Kidney (tissue), 14 donors: ENCODE measurements around the gene IDI2. TPM values are rescaled to one million over a fixed set of nuclear protein-coding genes. Genes with fewer than 3 reads are reported as not detected.

Experiments used
- DNase-seq, 5 donors: peaks; one replicate each; pipeline ENCODE4 v3.0.0-alpha.2; 2013 to 2020
- FAIRE-seq: peaks from 2 replicates; lab custom pipeline; 2012; peaks lifted over from hg19 to GRCh38; lab: Jason Lieb, UNC
- H3K27ac ChIP-seq, 2 donors: one replicate each; pipeline ENCODE4 v1.7.0; 2013; ENCODE audit warnings: low read depth in 2 of 2, low read length in 2 of 2, inconsistent platforms in 1 of 2
- H3K27me3 ChIP-seq: one replicate; pipeline ENCODE4 v1.7.1; 2013; ENCODE audit warnings: low read length, inconsistent platforms; ENCODE audit not compliant: control insufficient read depth, insufficient read depth
- H3K36me3 ChIP-seq, 3 donors: one replicate each; pipeline versions ENCODE4 v1.7.0 to v1.7.1; 2013; ENCODE audit warnings: low read length in 3 of 3, control low read depth in 1 of 3, inconsistent platforms in 1 of 3; ENCODE audit not compliant: insufficient read depth in 3 of 3, control insufficient read depth in 2 of 3
- H3K4me1 ChIP-seq, 3 donors: one replicate each; pipeline versions ENCODE4 v1.7.0 to v1.7.1; 2013; ENCODE audit warnings: low read length in 3 of 3, inconsistent platforms in 1 of 3, low read depth in 1 of 3; ENCODE audit not compliant: control insufficient read depth in 2 of 3, insufficient read depth in 2 of 3
- H3K4me3 ChIP-seq, 3 donors: one replicate each; pipeline versions ENCODE4 v1.7.0 to v1.8.1; 2013; ENCODE audit warnings: low read length in 3 of 3, control low read depth in 1 of 3, inconsistent platforms in 1 of 3
- H3K9ac ChIP-seq, 3 donors: one replicate each; pipeline versions ENCODE4 v1.7.0 to v1.7.1; 2013; ENCODE audit warnings: low read length in 3 of 3, control low read depth in 1 of 3, inconsistent platforms in 1 of 3
- H3K9me3 ChIP-seq, 3 donors: one replicate each; pipeline versions ENCODE4 v1.7.0 to v1.7.1; 2013; ENCODE audit warnings: low read length in 3 of 3, control low read depth in 1 of 3, inconsistent platforms in 1 of 3; ENCODE audit not compliant: control insufficient read depth in 2 of 3, insufficient read depth in 1 of 3
- intact Hi-C: fragments of 100-400 bp; cut with DNase I; formaldehyde crosslinking; loops from one replicate; pipeline ENCODE4 v1.11.1; 2022
- polyA plus RNA-seq: library from polyadenylated mRNA; stranded (reverse); fragments of 350-450 nt; fragmentation: Illumina TruSeq; extraction: RNeasy Lipid Tissue Mini Kit (QIAGEN cat#74804); gene quantifications from one replicate; pipeline ENCODE4 v1.2.3, GENCODE V29; 2014; ENCODE audit warnings: low read depth, low replicate concordance; ENCODE audit not compliant: insufficient read depth
- total RNA-seq: library from RNA; stranded (reverse); fragmentation: NEBNext Ultra II Directional; extraction: Animal tissue kit (Norgen Biotek cat#: 25700); gene quantifications from one replicate; pipeline ENCODE4 v1.2.1, GENCODE V29; 2021
- TF ChIP-seq, protein P1 (sequence below): IDR thresholded peaks from 3 replicates; pipeline ENCODE4 v1.5.1; 2012; ENCODE audit warnings: mild to moderate bottlenecking, moderate library complexity, borderline replicate concordance; ENCODE audit not compliant: insufficient read depth; ENCODE audit errors: extremely low read depth
- donor health status: control.
- donor health status: control.
- donor health status: control.
- donor health status: control.
- donor health status: control.
- donor health status: DM: yes; HTN: yes; CAD: no.
- donor health status: Normal renal cell carcinoma (clear cell type).

The IDI2 gene
- total and polyA plus RNA-seq, 2 donors from 2014 or later = not detected

DNA sequence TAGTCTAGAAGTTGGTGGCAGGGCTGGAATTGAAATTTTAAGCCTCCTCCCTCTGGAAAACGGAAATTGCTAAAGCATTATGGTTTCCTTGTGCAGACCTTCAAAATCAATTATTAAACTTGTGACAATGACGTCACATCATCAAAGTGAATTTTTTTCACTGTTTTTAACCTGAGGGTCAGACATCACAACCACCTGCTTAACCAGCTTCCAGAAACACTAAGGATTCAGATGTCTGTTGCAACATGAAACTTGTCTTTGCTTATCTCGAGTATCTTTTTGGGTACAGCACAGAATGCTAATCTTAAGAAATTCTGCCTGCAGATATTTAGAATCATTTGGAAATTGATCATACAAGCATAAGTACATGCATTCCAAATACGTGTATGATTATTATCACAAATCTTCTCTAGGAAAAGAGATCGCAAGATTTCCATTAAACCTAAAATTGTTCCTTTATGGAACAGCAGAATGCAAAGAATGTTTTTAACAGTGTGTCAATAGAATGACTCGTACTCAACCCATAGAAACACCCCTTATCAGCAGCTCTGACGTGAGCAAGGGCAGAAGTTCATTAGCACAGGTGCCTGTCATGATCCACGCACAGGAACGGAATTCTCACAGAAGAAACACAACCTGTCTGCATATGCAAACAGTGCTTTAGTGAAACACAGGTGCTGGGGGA is 41.5 kb downstream of the IDI2 start:
- H3K4me1 ChIP-seq = peaks cover 0 to 9% (median 7%) of the 10 kb centered on the region in 3 donors
- no peak overlapping the region for H3K27ac ChIP-seq
- TF ChIP-seq, protein P1, sequence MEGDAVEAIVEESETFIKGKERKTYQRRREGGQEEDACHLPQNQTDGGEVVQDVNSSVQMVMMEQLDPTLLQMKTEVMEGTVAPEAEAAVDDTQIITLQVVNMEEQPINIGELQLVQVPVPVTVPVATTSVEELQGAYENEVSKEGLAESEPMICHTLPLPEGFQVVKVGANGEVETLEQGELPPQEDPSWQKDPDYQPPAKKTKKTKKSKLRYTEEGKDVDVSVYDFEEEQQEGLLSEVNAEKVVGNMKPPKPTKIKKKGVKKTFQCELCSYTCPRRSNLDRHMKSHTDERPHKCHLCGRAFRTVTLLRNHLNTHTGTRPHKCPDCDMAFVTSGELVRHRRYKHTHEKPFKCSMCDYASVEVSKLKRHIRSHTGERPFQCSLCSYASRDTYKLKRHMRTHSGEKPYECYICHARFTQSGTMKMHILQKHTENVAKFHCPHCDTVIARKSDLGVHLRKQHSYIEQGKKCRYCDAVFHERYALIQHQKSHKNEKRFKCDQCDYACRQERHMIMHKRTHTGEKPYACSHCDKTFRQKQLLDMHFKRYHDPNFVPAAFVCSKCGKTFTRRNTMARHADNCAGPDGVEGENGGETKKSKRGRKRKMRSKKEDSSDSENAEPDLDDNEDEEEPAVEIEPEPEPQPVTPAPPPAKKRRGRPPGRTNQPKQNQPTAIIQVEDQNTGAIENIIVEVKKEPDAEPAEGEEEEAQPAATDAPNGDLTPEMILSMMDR = no peak
- H3K27me3 ChIP-seq = no peaks in the 10 kb centered on the region
- no peak overlapping the region for H3K4me3 ChIP-seq
- H3K9me3 ChIP-seq = peaks cover 0 to 14% (median 4%) of the 10 kb centered on the region in 3 donors
- no peak for FAIRE-seq
- peak overlapping the region in 1 of 3 donors; percentile 15 for H3K9ac ChIP-seq
- DNase-seq = peak in 2 of 5 donors; percentile 8 to 11
- intact Hi-C loops = no loop called here
- H3K36me3 ChIP-seq = no peaks in the 10 kb centered on the region

DNA sequence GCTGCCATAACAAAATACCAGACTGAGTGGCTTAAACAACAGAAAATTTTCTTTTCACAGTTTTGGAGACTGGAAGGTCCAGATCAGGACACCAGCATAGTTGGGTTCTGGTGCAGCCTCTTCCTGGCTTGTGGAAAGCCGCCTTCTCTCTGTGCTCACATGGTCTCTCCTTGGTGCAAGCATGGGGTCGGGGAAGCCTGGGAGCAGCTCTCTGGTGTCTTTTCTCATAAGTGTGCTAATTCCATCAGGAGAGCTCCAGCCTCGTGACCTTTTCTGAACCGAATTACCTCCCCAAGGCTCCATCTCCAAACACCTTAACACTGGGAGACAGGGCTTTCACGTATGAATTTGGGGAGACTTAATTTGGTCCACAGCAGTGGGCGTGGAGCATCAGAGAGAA is 42.3 kb downstream of the IDI2 start:
- TF ChIP-seq, protein P1 = no peak
- Histone ChIP-seq H3K36me3 (no peaks in the 10 kb centered on the region), H3K27me3 (no peaks in the 10 kb centered on the region), H3K4me1 (peaks cover 0 to 9% (median 6%) of the 10 kb centered on the region in 3 donors), H3K27ac (no peak overlapping the region), H3K9me3 (peaks cover 0 to 19% (median 4%) of the 10 kb centered on the region in 3 donors), H3K9ac (no peak overlapping the region), H3K4me3 (no peak overlapping the region)
- peak in 1 of 5 donors; percentile 10 for DNase-seq
- intact Hi-C loops = no loop called here
- FAIRE-seq = no peak

DNA sequence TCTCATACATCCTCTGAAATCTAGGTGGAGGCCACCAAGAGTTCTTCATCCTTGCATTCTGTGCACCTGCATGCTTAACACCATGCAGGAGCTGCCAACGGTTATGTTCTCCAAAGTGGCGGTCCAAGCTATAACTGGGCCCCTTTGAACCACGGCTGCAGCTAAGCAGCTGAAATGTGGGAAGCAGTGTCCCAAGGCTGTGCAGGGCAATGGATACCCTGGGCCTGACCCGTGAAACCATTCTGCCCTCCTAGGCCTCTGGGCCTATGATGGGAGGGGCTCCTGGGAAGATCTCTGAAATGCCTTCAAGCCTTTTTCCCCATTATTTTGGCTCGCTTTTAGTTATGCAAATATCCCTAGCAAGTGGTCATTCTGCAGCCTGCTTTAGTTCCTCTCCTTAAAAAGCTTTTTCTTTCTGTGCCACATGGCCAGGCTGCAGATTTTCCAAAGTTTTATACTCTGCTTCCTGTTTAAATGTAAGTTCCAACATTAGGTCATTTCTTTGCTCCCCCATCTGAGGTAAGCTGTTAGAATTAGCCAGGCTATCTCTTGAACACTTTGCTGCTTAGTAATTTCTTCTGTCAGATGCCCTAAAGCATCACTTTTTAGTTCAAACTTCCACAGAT is 45.1 kb downstream of the IDI2 start:
- no peaks in the 10 kb centered on the region for H3K36me3 ChIP-seq
- intact Hi-C loops = no loop called here
- no peak overlapping the region for H3K4me3 ChIP-seq
- H3K9me3 ChIP-seq = peaks cover 0 to 19% (median 4%) of the 10 kb centered on the region in 3 donors
- H3K4me1 ChIP-seq = no peaks in the 10 kb centered on the region
- H3K27me3 ChIP-seq = no peaks in the 10 kb centered on the region
- no peak overlapping the region for H3K27ac ChIP-seq
- FAIRE-seq (no peak), DNase-seq (peak in 1 of 5 donors; percentile 7)
- no peak overlapping the region for H3K9ac ChIP-seq
- TF ChIP-seq, protein P1 = no peak
